Endodermal cell (in vitro differentiated cells): ENCODE measurements around the gene CCDC171. TPM values are rescaled to one million over a fixed set of nuclear protein-coding genes. Genes with fewer than 3 reads are reported as not detected.

Source experiments
- DNase-seq: peaks from one replicate; pipeline ENCODE4 v3.0.0-alpha.2; 2017
- H3K27ac ChIP-seq: 2 replicates; pipeline ENCODE4 v1.5.1; 2013; ENCODE audit warnings: mild to moderate bottlenecking, low read depth, low read length, moderate library complexity
- H3K27me3 ChIP-seq: 2 replicates; pipeline ENCODE4 v1.6.1; 2013; ENCODE audit warnings: mild to moderate bottlenecking, low read length, moderate library complexity; ENCODE audit not compliant: insufficient read depth, control insufficient read depth, poor library complexity, severe bottlenecking
- H3K36me3 ChIP-seq: 2 replicates; pipeline ENCODE4 v1.7.0; 2013; ENCODE audit warnings: mild to moderate bottlenecking, low read length, moderate library complexity; ENCODE audit not compliant: control insufficient read depth, insufficient read depth
- H3K4me1 ChIP-seq: one replicate; pipeline ENCODE4 v1.7.0; 2013; ENCODE audit warnings: low read length; ENCODE audit not compliant: control insufficient read depth, insufficient read depth
- H3K4me3 ChIP-seq: 2 replicates; pipeline ENCODE4 v1.5.1; 2013; ENCODE audit warnings: mild to moderate bottlenecking, low read length, moderate library complexity
- H3K9ac ChIP-seq: 2 replicates; pipeline ENCODE4 v1.6.1; 2013; ENCODE audit warnings: mild to moderate bottlenecking, low read length, moderate library complexity; ENCODE audit not compliant: poor library complexity, severe bottlenecking; ENCODE audit errors: extremely low read depth
- H3K9me3 ChIP-seq: 2 replicates; pipeline ENCODE4 v1.6.1; 2013; ENCODE audit warnings: mild to moderate bottlenecking, low read length, moderate library complexity; ENCODE audit not compliant: control insufficient read depth
- H3K27ac Mint-ChIP-seq: 2 replicates; pipeline ENCODE4 v1.8.0; 2020; ENCODE audit warnings: mixed read lengths
- H3K27me3 Mint-ChIP-seq: 2 replicates; pipeline ENCODE4 v1.8.0; 2021; ENCODE audit warnings: mild to moderate bottlenecking, mixed read lengths; ENCODE audit not compliant: insufficient read depth
- H3K36me3 Mint-ChIP-seq: 2 replicates; pipeline ENCODE4 v1.8.0; 2020; ENCODE audit warnings: low read depth, mixed read lengths
- H3K4me1 Mint-ChIP-seq: 2 replicates; pipeline ENCODE4 v1.8.0; 2020; ENCODE audit warnings: mixed read lengths
- H3K4me3 Mint-ChIP-seq: 2 replicates; pipeline ENCODE4 v1.8.0; 2020; ENCODE audit warnings: mild to moderate bottlenecking, moderate library complexity, mixed read lengths
- H3K9me3 Mint-ChIP-seq: 2 replicates; pipeline ENCODE4 v1.8.0; 2020; ENCODE audit warnings: mild to moderate bottlenecking, mixed read lengths
- CTCF ChIP-seq: fragments of 200-600 bp; sonication (generic); conservative IDR thresholded peaks from 2 replicates; pipeline ENCODE4 v1.5.0; 2021; ENCODE audit warnings: antibody characterized with exemption, mild to moderate bottlenecking
- WGBS, 2 experiments: methylation state at CpG; one replicate each; pipeline versions ENCODE4 v1.1.5 to v1.1.7; 2013; ENCODE audit warnings: missing lambda C conversion rate in 2 of 2, mixed read lengths in 1 of 2; ENCODE audit not compliant: insufficient coverage in 1 of 2, insufficient read length in 1 of 2; 5-methylcytosine and 5-hydroxymethylcytosine counted together
- total RNA-seq, 2 donors: library from RNA; stranded (reverse); fragmentation: NEBNext Ultra II Directional in 1 of 2; extraction: Animal tissue kit (Norgen Biotek cat#: 25700) in 1 of 2; gene quantifications; 2 replicates in 1 of 2; 3 replicates in 1 of 2; pipeline ENCODE4 v1.2.1, GENCODE V29; 2021

Gene CCDC171
- total RNA-seq, 2 donors from 2014 or later, result 6.3 to 6.8 TPM

- Histone ChIP-seq H3K27me3 (no peaks in the 10 kb centered on the region), H3K9ac (no peak overlapping the region), H3K4me1 (no peaks in the 10 kb centered on the region), H3K36me3 (no peaks in the 10 kb centered on the region), H3K4me3 (no peak overlapping the region), H3K27ac (no peak overlapping the region), H3K9me3 (peaks cover 11% of the 10 kb centered on the region)
- no peaks in the 10 kb centered on the region for H3K36me3 Mint-ChIP-seq
- TF ChIP-seq CTCF, result no peak
- peaks cover 17% of the 10 kb centered on the region for H3K9me3 Mint-ChIP-seq
- no peak overlapping the region for H3K27ac Mint-ChIP-seq
- WGBS, 2 experiments, result 100% methylated on average over 1 of the region's 3 CpGs; no CpG with 5 or more reads in 1 of the 2 experiments
- H3K27me3 Mint-ChIP-seq, result no peaks in the 10 kb centered on the region
- DNase-seq, result no peak
- H3K4me1 Mint-ChIP-seq, result no peaks in the 10 kb centered on the region
- no peak overlapping the region for H3K4me3 Mint-ChIP-seq
Measured at GRCh38 chr9:15640121-15640520, 87.3 kb downstream of the CCDC171 start.

GRCh38 chr9:15641291-15641690 is 88.4 kb downstream of the CCDC171 start:
- Histone ChIP-seq H3K36me3 (no peaks in the 10 kb centered on the region), H3K4me3 (no peak overlapping the region), H3K27ac (no peak overlapping the region), H3K27me3 (no peaks in the 10 kb centered on the region), H3K4me1 (no peaks in the 10 kb centered on the region), H3K9ac (no peak overlapping the region), H3K9me3 (peaks cover 11% of the 10 kb centered on the region)
- TF ChIP-seq CTCF, result no peak
- Mint-ChIP-seq H3K27ac (no peak overlapping the region), H3K9me3 (peaks cover 28% of the 10 kb centered on the region), H3K27me3 (no peaks in the 10 kb centered on the region), H3K4me1 (no peaks in the 10 kb centered on the region), H3K36me3 (no peaks in the 10 kb centered on the region), H3K4me3 (no peak overlapping the region)
- WGBS, 2 experiments, result 92% methylated on average over 1 of the region's 1 CpG; no CpG with 5 or more reads in 1 of the 2 experiments
- no peak for DNase-seq

GRCh38 chr9:15642369-15642962 is 89.6 kb downstream of the CCDC171 start:
- Histone ChIP-seq H3K27me3 (no peaks in the 10 kb centered on the region), H3K9ac (no peak overlapping the region), H3K9me3 (peaks cover 11% of the 10 kb centered on the region), H3K4me1 (no peaks in the 10 kb centered on the region), H3K4me3 (no peak overlapping the region), H3K27ac (no peak overlapping the region), H3K36me3 (no peaks in the 10 kb centered on the region)
- Mint-ChIP-seq H3K4me3 (no peak overlapping the region), H3K27me3 (no peaks in the 10 kb centered on the region), H3K4me1 (no peaks in the 10 kb centered on the region), H3K9me3 (peaks cover 34% of the 10 kb centered on the region), H3K27ac (no peak overlapping the region), H3K36me3 (no peaks in the 10 kb centered on the region)
- WGBS, 2 experiments, result 91% methylated on average over 1 of the region's 2 CpGs; no CpG with 5 or more reads in 1 of the 2 experiments
- DNase-seq, result no peak
- TF ChIP-seq CTCF, result peak; percentile 76
